ENCODE data around the gene CD3G. TPM values are rescaled to one million over a fixed set of nuclear protein-coding genes. Genes with fewer than 3 reads are reported as not detected.
A peak's percentile ranks its signal among the peaks of the same experiment; 100 is the strongest.

The CD3G gene
- polyA plus RNA-seq, 4 donors, result 0.45 to 7.3 (median 1.4) TPM

- FAIRE-seq (no peak), DNase-seq (no peak)
- 77 to 89% (median 85%) methylated on average over 3 of the region's 3 CpGs for WGBS, 3 donors
- H3K9me3 ChIP-seq (ENCODE audit: control insufficient read depth in 2 of 2, insufficient read depth in 1 of 2, low read depth in 1 of 2, low read length in 1 of 2), result no peaks in the 10 kb centered on the region
- no peak overlapping the region for H3K27ac ChIP-seq (ENCODE audit: low read depth in 1 of 3, low read length in 2 of 3)
- H3K4me3 ChIP-seq (ENCODE audit: low read depth in 1 of 3, low read length in 3 of 3), result no peak overlapping the region
- peaks cover 20 to 49% (median 44%) of the 10 kb centered on the region in 3 donors for H3K36me3 ChIP-seq (ENCODE audit: control insufficient read depth in 3 of 3, insufficient read depth in 2 of 3, low read depth in 1 of 3, low read length in 3 of 3)
- no peaks in the 10 kb centered on the region for H3K4me1 ChIP-seq (ENCODE audit: control insufficient read depth in 3 of 3, insufficient read depth in 2 of 3, low read depth in 1 of 3, low read length in 2 of 3)
- H3K27me3 ChIP-seq (ENCODE audit: control insufficient read depth in 3 of 3, insufficient read depth in 3 of 3, low read length in 3 of 3), result no peaks in the 10 kb centered on the region
Observed at GRCh38 chr11:118374729-118375128, 30.6 kb downstream of the CD3G start.

GRCh38 chr11:118375978-118376377 is 31.8 kb downstream of the CD3G start:
- H3K4me3 ChIP-seq (ENCODE audit: low read depth in 1 of 3, low read length in 3 of 3), result no peak overlapping the region
- no peak for FAIRE-seq
- H3K27ac ChIP-seq (ENCODE audit: low read depth in 1 of 3, low read length in 2 of 3), result no peak overlapping the region
- H3K36me3 ChIP-seq (ENCODE audit: control insufficient read depth in 3 of 3, insufficient read depth in 2 of 3, low read depth in 1 of 3, low read length in 3 of 3), result peaks cover 17 to 48% (median 39%) of the 10 kb centered on the region in 3 donors
- no peaks in the 10 kb centered on the region for H3K9me3 ChIP-seq (ENCODE audit: control insufficient read depth in 2 of 2, insufficient read depth in 1 of 2, low read depth in 1 of 2, low read length in 1 of 2)
- no peaks in the 10 kb centered on the region for H3K27me3 ChIP-seq (ENCODE audit: control insufficient read depth in 3 of 3, insufficient read depth in 3 of 3, low read length in 3 of 3)
- H3K4me1 ChIP-seq (ENCODE audit: control insufficient read depth in 3 of 3, insufficient read depth in 2 of 3, low read depth in 1 of 3, low read length in 2 of 3), result no peaks in the 10 kb centered on the region
- no peak for DNase-seq

GRCh38 chr11:118379497-118379896 is 35.4 kb downstream of the CD3G start:
- Histone ChIP-seq H3K4me3 (ENCODE audit: low read depth in 1 of 3, low read length in 3 of 3) (no peak overlapping the region), H3K4me1 (ENCODE audit: control insufficient read depth in 3 of 3, insufficient read depth in 2 of 3, low read depth in 1 of 3, low read length in 2 of 3) (no peaks in the 10 kb centered on the region), H3K36me3 (ENCODE audit: control insufficient read depth in 3 of 3, insufficient read depth in 2 of 3, low read depth in 1 of 3, low read length in 3 of 3) (peaks cover 23 to 47% (median 43%) of the 10 kb centered on the region in 3 donors), H3K27ac (ENCODE audit: low read depth in 1 of 3, low read length in 2 of 3) (no peak overlapping the region), H3K27me3 (ENCODE audit: control insufficient read depth in 3 of 3, insufficient read depth in 3 of 3, low read length in 3 of 3) (no peaks in the 10 kb centered on the region), H3K9me3 (ENCODE audit: control insufficient read depth in 2 of 2, insufficient read depth in 1 of 2, low read depth in 1 of 2, low read length in 1 of 2) (no peaks in the 10 kb centered on the region)
- no peak for DNase-seq
- WGBS, 3 donors, result 93 to 95% (median 93%) methylated on average over 4 of the region's 4 CpGs
- FAIRE-seq, result no peak

GRCh38 chr11:118380571-118380970 is 36.4 kb downstream of the CD3G start:
- Histone ChIP-seq H3K36me3 (ENCODE audit: control insufficient read depth in 3 of 3, insufficient read depth in 2 of 3, low read depth in 1 of 3, low read length in 3 of 3) (peaks cover 28 to 45% (median 45%) of the 10 kb centered on the region in 3 donors), H3K27me3 (ENCODE audit: control insufficient read depth in 3 of 3, insufficient read depth in 3 of 3, low read length in 3 of 3) (no peaks in the 10 kb centered on the region), H3K4me1 (ENCODE audit: control insufficient read depth in 3 of 3, insufficient read depth in 2 of 3, low read depth in 1 of 3, low read length in 2 of 3) (no peaks in the 10 kb centered on the region), H3K27ac (ENCODE audit: low read depth in 1 of 3, low read length in 2 of 3) (no peak overlapping the region), H3K9me3 (ENCODE audit: control insufficient read depth in 2 of 2, insufficient read depth in 1 of 2, low read depth in 1 of 2, low read length in 1 of 2) (no peaks in the 10 kb centered on the region), H3K4me3 (ENCODE audit: low read depth in 1 of 3, low read length in 3 of 3) (no peak overlapping the region)
- DNase-seq (no peak), FAIRE-seq (no peak)

- DNase-seq, result no peak
- 94 to 98% (median 94%) methylated on average over 3 of the region's 3 CpGs for WGBS, 3 donors
- peaks cover 33 to 48% (median 35%) of the 10 kb centered on the region in 3 donors for H3K36me3 ChIP-seq (ENCODE audit: control insufficient read depth in 3 of 3, insufficient read depth in 2 of 3, low read depth in 1 of 3, low read length in 3 of 3)
- no peak for FAIRE-seq
- H3K4me1 ChIP-seq (ENCODE audit: control insufficient read depth in 3 of 3, insufficient read depth in 2 of 3, low read depth in 1 of 3, low read length in 2 of 3), result no peaks in the 10 kb centered on the region
- H3K4me3 ChIP-seq (ENCODE audit: low read depth in 1 of 3, low read length in 3 of 3), result no peak overlapping the region
- no peak overlapping the region for H3K27ac ChIP-seq (ENCODE audit: low read depth in 1 of 3, low read length in 2 of 3)
- no peaks in the 10 kb centered on the region for H3K9me3 ChIP-seq (ENCODE audit: control insufficient read depth in 2 of 2, insufficient read depth in 1 of 2, low read depth in 1 of 2, low read length in 1 of 2)
- no peaks in the 10 kb centered on the region for H3K27me3 ChIP-seq (ENCODE audit: control insufficient read depth in 3 of 3, insufficient read depth in 3 of 3, low read length in 3 of 3)
Observed at GRCh38 chr11:118382954-118383353, 38.8 kb downstream of the CD3G start.

- FAIRE-seq, result no peak
- 95 to 99% (median 96%) methylated on average over 3 of the region's 3 CpGs for WGBS, 3 donors
Observed at GRCh38 chr11:118383657-118384056, 39.5 kb downstream of the CD3G start.

GRCh38 chr11:118396097-118396501 is 52.0 kb downstream of the CD3G start:
- H3K4me3 ChIP-seq (ENCODE audit: low read depth in 1 of 3, low read length in 3 of 3), result no peak overlapping the region
- FAIRE-seq, result no peak
- whole genome bisulfite sequencing, 3 donors, result 75 to 83% (median 82%) methylated on average over 6 of the region's 6 CpGs
- H3K4me1 ChIP-seq (ENCODE audit: control insufficient read depth in 3 of 3, insufficient read depth in 2 of 3, low read depth in 1 of 3, low read length in 2 of 3), result peaks cover 0 to 4% (median 0%) of the 10 kb centered on the region in 3 donors
- DNase-seq, result peak in 1 of 2 donors; percentile 36
- peaks cover 10 to 37% (median 13%) of the 10 kb centered on the region in 3 donors for H3K36me3 ChIP-seq (ENCODE audit: control insufficient read depth in 3 of 3, insufficient read depth in 2 of 3, low read depth in 1 of 3, low read length in 3 of 3)
- no peaks in the 10 kb centered on the region for H3K27me3 ChIP-seq (ENCODE audit: control insufficient read depth in 3 of 3, insufficient read depth in 3 of 3, low read length in 3 of 3)
- H3K9me3 ChIP-seq (ENCODE audit: control insufficient read depth in 2 of 2, insufficient read depth in 1 of 2, low read depth in 1 of 2, low read length in 1 of 2), result no peaks in the 10 kb centered on the region
- H3K27ac ChIP-seq (ENCODE audit: low read depth in 1 of 3, low read length in 2 of 3), result peak overlapping the region in 1 of 3 donors; percentile 70

More at GRCh38 chr11:118383657-118384056, 39.5 kb downstream of the CD3G start:
- no peaks in the 10 kb centered on the region for H3K27me3 ChIP-seq (ENCODE audit: control insufficient read depth in 3 of 3, insufficient read depth in 3 of 3, low read length in 3 of 3)
- no peak overlapping the region for H3K27ac ChIP-seq (ENCODE audit: low read depth in 1 of 3, low read length in 2 of 3)
- H3K9me3 ChIP-seq (ENCODE audit: control insufficient read depth in 2 of 2, insufficient read depth in 1 of 2, low read depth in 1 of 2, low read length in 1 of 2), result no peaks in the 10 kb centered on the region
- peaks cover 33 to 45% (median 39%) of the 10 kb centered on the region in 3 donors for H3K36me3 ChIP-seq (ENCODE audit: control insufficient read depth in 3 of 3, insufficient read depth in 2 of 3, low read depth in 1 of 3, low read length in 3 of 3)
- no peak for DNase-seq
- no peaks in the 10 kb centered on the region for H3K4me1 ChIP-seq (ENCODE audit: control insufficient read depth in 3 of 3, insufficient read depth in 2 of 3, low read depth in 1 of 3, low read length in 2 of 3)
- no peak overlapping the region for H3K4me3 ChIP-seq (ENCODE audit: low read depth in 1 of 3, low read length in 3 of 3)

- Histone ChIP-seq H3K27ac (ENCODE audit: low read depth in 1 of 3, low read length in 2 of 3) (no peak overlapping the region), H3K36me3 (ENCODE audit: control insufficient read depth in 3 of 3, insufficient read depth in 2 of 3, low read depth in 1 of 3, low read length in 3 of 3) (peaks cover 8 to 31% (median 8%) of the 10 kb centered on the region in 3 donors), H3K27me3 (ENCODE audit: control insufficient read depth in 3 of 3, insufficient read depth in 3 of 3, low read length in 3 of 3) (no peaks in the 10 kb centered on the region), H3K4me1 (ENCODE audit: control insufficient read depth in 3 of 3, insufficient read depth in 2 of 3, low read depth in 1 of 3, low read length in 2 of 3) (peaks cover 0 to 4% (median 0%) of the 10 kb centered on the region in 3 donors), H3K9me3 (ENCODE audit: control insufficient read depth in 2 of 2, insufficient read depth in 1 of 2, low read depth in 1 of 2, low read length in 1 of 2) (no peaks in the 10 kb centered on the region), H3K4me3 (ENCODE audit: low read depth in 1 of 3, low read length in 3 of 3) (no peak overlapping the region)
- FAIRE-seq (no peak), DNase-seq (no peak)
Observed at GRCh38 chr11:118397448-118397847, 53.3 kb downstream of the CD3G start.
